ENCODE measurements around the gene NODAL.

GRCh38 chr10:70425096-70425495, 16.4 kb downstream of the NODAL start:
- TF ChIP-seq EZH2 (IDR thresholded peaks at IDR 0.05; ENCODE audit: insufficient read depth, poor library complexity, severe bottlenecking) (no peak), EZH2phosphoT487 (IDR thresholded peaks at IDR 0.05; ENCODE audit: insufficient read depth, low read depth) (no peak)

Data from GM23248 (cell line).